Stimulated activated CD8-positive, alpha-beta memory T cell treated with anti-CD3 and anti-CD28 coated beads, Interleukin-7, amount 100 ng/mL, for 1 hour (primary cell): ENCODE results near the gene MAP3K12.
"Not testable (repeated sequence)": the region's sequence is repeated elsewhere in the genome, so short reads cannot be mapped to it uniquely, and the experiment has no call there.

ENCODE experiments used
- DNase-seq, 2 donors: peaks; one replicate each; pipeline ENCODE4 v3.0.0-alpha.2; 2020; ENCODE audit warnings: low read depth in 2 of 2

MAP3K12 gene

DNA sequence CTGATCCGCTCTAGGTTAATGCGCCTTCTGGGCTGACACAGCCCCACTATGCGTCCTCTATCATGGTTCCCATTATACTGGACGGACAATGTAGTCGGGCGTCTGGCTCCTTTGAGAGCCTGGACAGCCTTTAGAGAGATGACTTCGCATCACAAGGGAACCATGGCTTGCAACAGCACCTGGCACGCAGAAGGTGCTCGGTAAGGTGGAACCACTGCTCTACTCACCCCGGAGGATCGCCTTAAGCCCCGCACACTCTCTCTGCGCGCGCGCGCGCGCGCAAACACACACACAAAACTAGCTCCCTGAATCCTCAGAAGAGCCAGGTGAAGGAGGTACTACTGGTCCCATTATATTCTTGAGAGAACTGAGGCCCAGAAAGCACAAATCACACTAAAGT lies 7.1 kb downstream of the MAP3K12 start:
- no peak for DNase-seq

- no peak for DNase-seq
Measured at GRCh38 chr12:53489242-53489864, 9.9 kb downstream of the MAP3K12 start.

DNA sequence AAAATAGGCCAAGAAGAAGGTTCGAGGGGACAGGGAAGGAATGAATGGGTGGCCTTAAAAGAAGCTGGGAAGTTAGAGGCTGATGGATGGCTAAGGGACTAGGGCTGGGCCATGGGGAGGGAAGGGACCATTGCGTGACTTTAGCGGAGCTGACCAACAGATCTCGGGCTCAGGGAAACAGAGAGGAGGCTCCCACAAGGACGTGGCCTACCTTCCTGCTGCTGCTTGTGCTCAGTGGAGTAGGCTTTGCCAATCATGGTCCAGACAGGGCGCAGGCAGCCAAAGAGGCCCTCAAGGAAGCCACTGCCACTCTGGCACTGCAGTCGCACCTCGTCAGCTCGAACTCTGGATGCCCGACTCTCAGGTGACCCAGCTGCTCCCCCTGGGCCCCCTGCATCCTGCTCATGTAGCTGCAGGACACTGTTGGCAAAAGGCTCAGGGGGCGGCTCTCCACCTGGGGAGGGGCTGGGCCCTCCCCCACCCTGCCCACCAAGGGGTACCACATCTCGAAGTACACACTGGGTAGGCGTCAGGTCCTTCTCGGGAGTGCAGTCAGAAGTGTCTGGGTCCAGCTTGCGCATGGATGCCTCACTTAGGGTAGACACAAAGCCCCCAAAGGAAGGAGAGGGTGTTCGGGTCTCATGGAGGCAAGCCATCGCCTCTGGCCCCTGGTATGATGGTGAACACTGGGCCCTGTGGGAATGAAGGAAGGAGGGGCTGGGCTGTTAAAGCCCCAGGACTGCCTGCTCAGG lies 12.3 kb downstream of the MAP3K12 start:
- no peak for DNase-seq

- no peak for DNase-seq
Measured at GRCh38 chr12:53485955-53486735, 13.1 kb downstream of the MAP3K12 start.

DNA sequence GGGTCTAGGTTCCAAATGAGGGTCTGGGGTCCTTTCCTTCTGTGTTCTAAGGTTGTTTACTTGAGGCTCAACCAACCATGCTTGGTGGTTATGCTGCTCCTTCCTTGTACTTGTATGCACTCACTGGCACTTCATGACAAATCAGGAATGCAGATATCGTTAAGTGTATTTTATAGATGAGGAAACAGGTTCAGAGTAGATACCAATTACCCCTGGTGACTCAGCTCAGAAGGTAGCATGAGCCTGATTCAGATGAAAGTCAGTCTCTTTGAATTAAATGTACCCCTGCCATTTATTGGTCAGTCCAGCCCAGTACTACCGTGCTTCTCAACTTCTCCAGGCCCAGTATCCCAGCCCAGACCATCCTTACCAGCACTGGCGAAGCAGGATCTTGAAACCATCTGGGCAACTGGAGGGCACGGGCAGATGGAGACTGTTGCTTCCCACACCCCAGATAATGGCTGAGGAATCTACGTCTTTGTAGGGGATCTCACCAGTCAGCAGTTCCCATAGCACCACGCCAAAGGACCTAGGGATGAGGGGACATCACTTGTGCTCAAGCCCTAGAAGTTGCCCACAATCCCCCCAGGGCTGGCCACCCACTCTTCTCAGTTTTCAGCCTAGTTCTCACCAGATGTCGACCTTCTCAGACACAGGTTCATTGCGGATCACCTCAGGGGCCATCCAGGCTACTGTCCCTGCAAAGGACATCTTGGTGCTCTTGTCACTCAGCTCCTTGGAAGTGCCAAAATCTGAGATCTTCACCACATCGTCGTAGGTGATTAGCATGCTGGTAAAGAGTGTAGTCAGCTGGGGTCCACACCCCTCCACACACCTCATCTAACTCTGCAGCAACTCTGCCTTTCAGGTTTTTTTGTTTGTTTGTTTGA lies 14.3 kb downstream of the MAP3K12 start:
- DNase-seq: no peak

DNA sequence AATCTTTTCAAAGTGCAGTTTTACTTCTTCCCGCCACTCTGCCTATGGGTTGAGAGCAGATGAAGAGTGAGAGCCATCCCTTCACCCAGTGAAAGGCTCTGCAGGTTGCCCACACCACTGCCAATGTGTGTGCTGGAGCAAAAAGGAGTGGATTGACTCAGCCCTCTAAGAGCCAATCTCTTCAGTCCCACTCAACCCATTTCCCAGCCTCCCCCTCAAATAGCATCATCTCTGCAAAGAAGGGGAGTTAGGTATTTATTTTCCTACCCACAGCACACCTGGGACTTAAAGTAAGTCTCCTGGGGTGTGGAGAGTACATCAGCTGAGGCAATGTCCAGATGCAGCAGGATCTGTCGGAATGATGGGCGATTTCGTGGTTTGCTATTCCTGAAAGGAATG lies 15.3 kb downstream of the MAP3K12 start:
- no peak for DNase-seq

DNA sequence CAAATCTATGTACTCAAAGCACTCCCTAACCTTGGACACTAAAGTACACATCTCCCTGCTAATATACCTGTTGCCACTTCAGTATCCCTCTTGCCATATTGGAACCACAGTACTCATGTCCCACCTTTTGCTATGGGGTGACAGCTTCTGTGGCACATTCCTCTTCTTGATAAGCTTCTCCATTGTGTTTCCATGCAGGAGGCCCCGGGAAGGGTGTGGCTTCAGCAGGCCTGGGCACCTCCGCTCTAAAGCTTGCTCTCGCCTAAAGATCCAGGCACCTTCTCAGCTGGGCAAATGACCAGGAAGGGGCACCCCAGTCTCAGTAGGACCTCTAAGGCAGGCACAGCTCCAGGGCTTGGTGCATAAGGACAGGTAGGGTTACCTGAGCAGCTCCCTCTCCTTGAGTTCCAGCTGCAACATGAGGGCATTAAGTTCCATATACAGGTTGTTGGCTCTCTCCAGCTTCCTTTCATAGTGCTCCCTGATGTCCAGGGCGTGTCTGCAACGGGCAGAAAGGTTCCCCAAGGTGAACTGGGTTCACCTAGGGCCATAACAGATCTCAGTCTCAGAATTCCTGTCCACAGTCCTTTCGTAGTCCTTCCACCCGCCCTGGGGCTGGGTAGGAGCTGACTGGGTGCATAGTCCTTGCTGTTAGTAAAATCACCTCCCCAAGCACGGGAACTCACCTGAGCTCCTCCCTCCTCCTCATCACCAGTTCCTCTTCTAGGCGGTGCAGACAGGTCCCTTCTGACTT lies 15.9 kb downstream of the MAP3K12 start:
- DNase-seq: no peak

DNA sequence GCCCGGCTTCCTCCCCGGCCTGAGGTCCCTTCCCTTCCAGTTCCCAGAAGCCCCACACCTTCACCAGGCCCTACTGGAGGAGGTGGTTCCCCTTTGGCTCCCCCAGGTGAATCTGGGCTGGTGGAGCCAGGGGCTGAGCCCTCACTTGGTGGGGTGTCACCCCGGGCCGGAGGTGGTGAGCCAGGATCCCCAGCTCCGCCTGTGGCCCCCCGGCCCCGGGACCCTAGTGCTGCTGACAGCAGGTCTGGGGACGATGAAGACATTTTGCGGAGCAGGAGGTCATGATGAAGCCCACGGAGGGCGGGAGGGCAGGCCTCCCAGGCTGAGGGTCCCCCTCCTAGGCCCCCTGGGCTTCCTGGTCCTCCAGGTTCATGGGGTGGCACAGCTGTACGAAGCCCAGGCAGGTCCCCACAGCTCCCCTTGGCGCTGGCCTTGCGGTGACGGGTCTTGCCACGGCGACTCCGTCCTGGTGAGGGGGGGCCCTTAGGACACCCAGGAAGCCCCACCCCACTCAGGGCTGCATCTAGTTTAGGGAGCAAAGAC lies 16.6 kb downstream of the MAP3K12 start:
- no peak for DNase-seq

DNA sequence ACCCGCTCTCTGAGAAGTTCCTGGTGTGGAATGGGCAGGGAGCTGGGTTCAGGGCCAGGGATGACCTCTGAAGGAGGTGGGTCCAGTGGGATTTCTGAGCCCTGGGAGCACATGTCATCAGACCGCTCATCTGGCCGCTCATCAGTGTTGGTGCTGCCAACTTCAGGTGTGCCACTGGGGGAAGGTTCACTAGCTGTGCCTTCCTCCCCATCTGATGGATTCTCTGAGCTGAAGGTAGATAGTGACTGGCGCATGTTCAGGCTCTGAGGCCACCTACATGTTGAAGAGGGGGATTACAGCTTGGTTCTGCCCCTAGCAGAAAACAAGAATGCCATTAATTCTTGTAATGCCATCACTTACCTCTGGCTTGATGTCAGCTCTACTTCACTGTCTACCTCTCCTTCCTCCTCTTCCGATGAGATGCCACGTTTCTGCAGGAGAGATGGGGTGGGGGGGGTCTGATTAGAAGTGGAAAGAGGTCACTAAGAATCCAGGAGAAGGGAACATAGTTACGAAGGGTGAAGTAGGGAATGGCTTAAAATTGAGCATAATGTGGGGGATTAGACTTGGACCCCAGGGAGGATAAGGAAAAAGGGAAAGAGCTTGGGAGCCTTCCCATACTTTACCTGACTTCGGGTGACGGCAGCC lies 17.2 kb downstream of the MAP3K12 start:
- no peak for DNase-seq

- not testable (repeated sequence) for DNase-seq
Measured at GRCh38 chr12:53481458-53481857, 17.8 kb downstream of the MAP3K12 start.

- DNase-seq: no peak
Measured at GRCh38 chr12:53480491-53481442, 18.5 kb downstream of the MAP3K12 start.

DNA sequence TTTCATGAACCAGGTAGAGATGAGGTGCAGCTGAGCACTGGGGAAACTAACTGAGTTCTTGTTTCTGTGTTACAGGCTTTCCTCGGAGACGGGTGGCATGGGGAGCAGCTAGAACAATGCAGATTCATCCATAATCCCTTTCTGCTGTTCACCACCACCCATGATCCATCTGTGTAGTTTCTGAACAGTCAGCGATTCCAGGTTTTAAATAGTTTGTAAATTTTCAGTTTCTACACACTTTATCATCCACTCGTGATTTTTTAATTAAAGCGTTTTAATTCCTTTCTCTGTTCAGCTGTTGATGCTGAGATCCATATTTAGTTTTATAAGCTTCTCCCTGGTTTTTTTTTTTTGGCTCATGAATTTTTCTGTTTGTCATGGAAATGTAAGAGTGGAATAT lies 19.9 kb downstream of the MAP3K12 start:
- no peak for DNase-seq

- DNase-seq: no peak
Measured at GRCh38 chr12:53478865-53479264, 20.4 kb downstream of the MAP3K12 start.

DNA sequence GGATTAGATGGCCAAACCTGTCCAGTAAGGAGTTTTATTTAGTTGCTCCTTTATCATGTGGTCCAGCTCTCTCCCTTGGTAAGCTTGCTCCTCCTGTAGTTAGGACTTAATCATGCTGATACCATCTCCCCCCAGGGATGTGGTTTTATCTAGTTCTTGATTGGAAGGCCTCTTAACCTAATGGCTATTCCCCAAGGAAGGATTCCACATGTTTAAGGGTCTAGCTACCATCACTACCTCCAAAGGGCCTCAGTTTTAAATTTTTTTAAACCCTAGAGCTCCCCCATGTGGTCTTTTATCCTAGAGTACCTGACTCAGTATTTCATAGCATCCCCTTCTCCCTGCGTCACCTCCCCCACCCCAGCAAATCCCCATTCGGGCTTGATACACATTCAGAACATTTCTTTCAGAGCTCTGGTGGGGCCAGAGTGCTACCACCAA lies 22.5 kb downstream of the MAP3K12 start:
- DNase-seq: no peak

- DNase-seq: no peak
Measured at GRCh38 chr12:53474819-53475218, 24.4 kb downstream of the MAP3K12 start.

DNA sequence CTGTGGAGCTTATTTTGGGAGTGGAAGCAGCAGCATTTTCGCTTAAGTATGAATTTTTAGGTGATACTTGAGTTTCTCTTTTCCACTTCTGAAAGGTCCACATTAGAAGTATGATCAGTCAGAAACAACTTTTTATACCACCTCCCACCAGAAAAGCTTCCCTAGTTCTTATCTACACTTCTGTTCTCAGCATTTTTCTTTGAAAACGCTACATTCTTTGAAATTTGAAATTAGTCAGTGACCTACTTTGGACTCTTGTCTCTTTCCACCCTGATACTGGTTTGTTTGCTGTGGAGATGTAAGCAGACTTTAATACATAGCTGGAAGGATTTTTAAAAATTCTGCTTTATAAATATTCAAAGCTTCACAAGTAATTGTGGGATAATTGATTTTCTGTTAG lies 25.2 kb downstream of the MAP3K12 start:
- no peak for DNase-seq

- no peak for DNase-seq
Measured at GRCh38 chr12:53472056-53472582, 27.1 kb downstream of the MAP3K12 start.

DNA sequence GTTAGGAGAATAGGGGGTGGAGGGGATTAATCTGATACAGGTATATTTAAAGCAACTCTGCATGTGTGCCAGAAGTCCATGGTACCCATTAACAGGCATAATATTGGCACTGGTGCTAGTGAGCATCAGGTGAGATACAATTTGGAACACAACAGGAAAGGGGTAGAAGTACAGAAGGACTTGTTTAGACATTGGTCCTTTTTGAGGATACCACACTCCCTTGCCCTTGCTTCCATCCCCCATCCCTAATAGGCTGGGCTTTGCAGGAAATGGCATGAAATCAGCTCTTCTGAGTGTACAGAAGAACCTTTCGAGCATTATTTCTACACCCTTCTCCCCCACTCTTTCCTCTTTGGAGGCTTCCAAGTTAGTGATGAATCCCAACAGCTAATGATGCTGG lies 31.0 kb downstream of the MAP3K12 start:
- DNase-seq: no peak

DNA sequence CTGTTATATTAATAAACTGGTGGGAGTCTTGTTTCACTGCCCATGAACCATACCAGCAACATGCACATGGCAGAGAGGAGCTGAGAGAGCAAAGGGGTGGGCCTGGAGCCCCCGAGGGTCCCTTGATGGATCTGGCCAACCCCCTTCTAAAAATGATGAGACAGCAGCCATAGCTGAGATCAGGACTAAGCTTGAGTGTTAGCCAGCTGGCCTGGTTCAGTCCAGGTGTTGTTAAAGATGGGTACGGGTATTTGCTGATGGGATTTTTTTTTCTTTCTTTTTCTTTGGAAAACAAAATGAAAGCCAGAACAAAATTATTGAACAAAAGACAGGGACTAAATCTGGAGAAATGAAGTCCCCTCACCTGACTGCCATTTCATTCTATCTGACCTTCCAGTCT lies 31.4 kb downstream of the MAP3K12 start:
- DNase-seq: no peak
